Brain microvascular endothelial cell (primary cell): ENCODE measurements around the gene STEAP3.
A peak's percentile ranks its signal among the peaks of the same experiment; 100 is the strongest.

Experiments used
- DNase-seq: peaks from one replicate; pipeline ENCODE4 v3.0.0-alpha.2; 2020
- H3K27ac ChIP-seq: fragments of 250-450 bp; sonication (Bioruptor Pico); 2 replicates; pipeline ENCODE4 v1.5.1; 2020; ENCODE audit warnings: mild to moderate bottlenecking, moderate library complexity
- H3K27me3 ChIP-seq: fragments of 250-450 bp; sonication (Bioruptor Pico); replicated peaks from 2 replicates; pipeline ENCODE4 v1.5.1; 2020; ENCODE audit warnings: mild to moderate bottlenecking
- H3K36me3 ChIP-seq: fragments of 250-450 bp; sonication (Bioruptor Pico); replicated peaks from 2 replicates; pipeline ENCODE4 v1.5.1; 2020; ENCODE audit warnings: mild to moderate bottlenecking
- H3K4me3 ChIP-seq: 2 replicates; pipeline ENCODE4 v1.5.1; 2011; ENCODE audit warnings: low read depth, mild to moderate bottlenecking, control low read depth, low read length, moderate library complexity
- CTCF ChIP-seq: IDR thresholded peaks from 2 replicates; pipeline ENCODE4 v1.5.1; 2011; ENCODE audit warnings: low read depth, mild to moderate bottlenecking, moderate library complexity, low read length, control low read depth, inconsistent platforms; ENCODE audit errors: missing control alignments
- in situ Hi-C: cut with HindIII; loops from 2 replicates; pipeline ENCODE4 v1.10.0; 2017; ENCODE audit warnings: low sequenced_read_pairs, low pct_ligation_motif_present

STEAP3 gene

GRCh38 chr2:119286661-119287060 lies 63.0 kb downstream of the STEAP3 start:
- DNase-seq, result no peak
- Histone ChIP-seq H3K27ac (no peak overlapping the region), H3K27me3 (no peaks in the 10 kb centered on the region), H3K36me3 (no peaks in the 10 kb centered on the region), H3K4me3 (no peak overlapping the region)
- in situ Hi-C loops, result no loop called here
- TF ChIP-seq CTCF, result no peak

- Histone ChIP-seq H3K36me3 (no peaks in the 10 kb centered on the region), H3K4me3 (no peak overlapping the region), H3K27me3 (no peaks in the 10 kb centered on the region), H3K27ac (no peak overlapping the region)
- in situ Hi-C loops, result no loop called here
- no peak for DNase-seq
- TF ChIP-seq CTCF, result no peak
These were observed 64.9 kb downstream of the STEAP3 start for GRCh38 chr2:119288576-119288975.

- in situ Hi-C loops, result no loop called here
These were observed 65.5 kb downstream of the STEAP3 start for GRCh38 chr2:119289093-119289492.

GRCh38 chr2:119289642-119290041 lies 66.0 kb downstream of the STEAP3 start:
- H3K4me3 ChIP-seq, result no peak overlapping the region
- TF ChIP-seq CTCF, result no peak
- H3K27me3 ChIP-seq, result no peaks in the 10 kb centered on the region
- H3K27ac ChIP-seq, result no peak overlapping the region
- no peaks in the 10 kb centered on the region for H3K36me3 ChIP-seq
- in situ Hi-C loops, result no loop called here
- DNase-seq, result no peak

More at GRCh38 chr2:119289093-119289492, 65.5 kb downstream of the STEAP3 start:
- H3K4me3 ChIP-seq, result no peak overlapping the region
- no peaks in the 10 kb centered on the region for H3K27me3 ChIP-seq
- H3K36me3 ChIP-seq, result no peaks in the 10 kb centered on the region
- H3K27ac ChIP-seq, result no peak overlapping the region
- DNase-seq, result no peak
- TF ChIP-seq CTCF, result no peak

GRCh38 chr2:119290859-119291587 lies 67.4 kb downstream of the STEAP3 start:
- H3K27me3 ChIP-seq, result no peaks in the 10 kb centered on the region
- DNase-seq, result peak; percentile 55
- H3K4me3 ChIP-seq, result no peak overlapping the region
- in situ Hi-C loops, result no loop called here
- peak; percentile 99 for TF ChIP-seq CTCF
- no peaks in the 10 kb centered on the region for H3K36me3 ChIP-seq
- no peak overlapping the region for H3K27ac ChIP-seq
